ENCODE data around the gene MED27.

MED27 gene

GRCh38 chr9:132035679-132036078, 44.0 kb downstream of the MED27 start:
- no peak for TF ChIP-seq CTCF (IDR thresholded peaks at IDR 0.05)
- Histone ChIP-seq H3K4me1 (ENCODE audit: control insufficient read depth in 1 of 2, insufficient read depth in 1 of 2, low read depth in 1 of 2, low read length in 1 of 2) (no peaks in the 10 kb centered on the region), H3K27ac (no peak overlapping the region), H3K36me3 (no peaks in the 10 kb centered on the region), H3K9me3 (no peaks in the 10 kb centered on the region), H3K4me3 (ENCODE audit: low read depth in 1 of 2, low read length in 1 of 2) (no peak overlapping the region), H3K27me3 (no peaks in the 10 kb centered on the region)

- H3K4me1 ChIP-seq (ENCODE audit: control insufficient read depth in 1 of 2, insufficient read depth in 1 of 2, low read depth in 1 of 2, low read length in 1 of 2), result no peaks in the 10 kb centered on the region
- no peak overlapping the region for H3K4me3 ChIP-seq (ENCODE audit: low read depth in 1 of 2, low read length in 1 of 2)
- H3K27ac ChIP-seq, result no peak overlapping the region
- no peaks in the 10 kb centered on the region for H3K9me3 ChIP-seq
- H3K27me3 ChIP-seq, result no peaks in the 10 kb centered on the region
- TF ChIP-seq CTCF (IDR thresholded peaks at IDR 0.05), result no peak
- no peaks in the 10 kb centered on the region for H3K36me3 ChIP-seq
Observed at GRCh38 chr9:132032238-132032950, 47.3 kb downstream of the MED27 start.

- no peaks in the 10 kb centered on the region for H3K27me3 ChIP-seq
- no peak for TF ChIP-seq CTCF (IDR thresholded peaks at IDR 0.05)
- H3K36me3 ChIP-seq, result no peaks in the 10 kb centered on the region
- no peak overlapping the region for H3K4me3 ChIP-seq (ENCODE audit: low read depth in 1 of 2, low read length in 1 of 2)
- H3K27ac ChIP-seq, result no peak overlapping the region
- no peaks in the 10 kb centered on the region for H3K9me3 ChIP-seq
- no peaks in the 10 kb centered on the region for H3K4me1 ChIP-seq (ENCODE audit: control insufficient read depth in 1 of 2, insufficient read depth in 1 of 2, low read depth in 1 of 2, low read length in 1 of 2)
Observed at GRCh38 chr9:132031467-132032237, 48.0 kb downstream of the MED27 start.

GRCh38 chr9:132030626-132031325, 48.9 kb downstream of the MED27 start:
- no peaks in the 10 kb centered on the region for H3K9me3 ChIP-seq
- no peaks in the 10 kb centered on the region for H3K4me1 ChIP-seq (ENCODE audit: control insufficient read depth in 1 of 2, insufficient read depth in 1 of 2, low read depth in 1 of 2, low read length in 1 of 2)
- no peaks in the 10 kb centered on the region for H3K27me3 ChIP-seq
- no peaks in the 10 kb centered on the region for H3K36me3 ChIP-seq
- H3K4me3 ChIP-seq (ENCODE audit: low read depth in 1 of 2, low read length in 1 of 2), result no peak overlapping the region
- no peak for TF ChIP-seq CTCF (IDR thresholded peaks at IDR 0.05)
- no peak overlapping the region for H3K27ac ChIP-seq

GRCh38 chr9:132027752-132028663, 51.7 kb downstream of the MED27 start:
- H3K9me3 ChIP-seq, result no peaks in the 10 kb centered on the region
- no peaks in the 10 kb centered on the region for H3K4me1 ChIP-seq (ENCODE audit: control insufficient read depth in 1 of 2, insufficient read depth in 1 of 2, low read depth in 1 of 2, low read length in 1 of 2)
- no peak overlapping the region for H3K4me3 ChIP-seq (ENCODE audit: low read depth in 1 of 2, low read length in 1 of 2)
- H3K27me3 ChIP-seq, result no peaks in the 10 kb centered on the region
- H3K36me3 ChIP-seq, result no peaks in the 10 kb centered on the region
- TF ChIP-seq CTCF (IDR thresholded peaks at IDR 0.05), result no peak
- H3K27ac ChIP-seq, result no peak overlapping the region
